ENCODE data around the gene DLK2.

DNA sequence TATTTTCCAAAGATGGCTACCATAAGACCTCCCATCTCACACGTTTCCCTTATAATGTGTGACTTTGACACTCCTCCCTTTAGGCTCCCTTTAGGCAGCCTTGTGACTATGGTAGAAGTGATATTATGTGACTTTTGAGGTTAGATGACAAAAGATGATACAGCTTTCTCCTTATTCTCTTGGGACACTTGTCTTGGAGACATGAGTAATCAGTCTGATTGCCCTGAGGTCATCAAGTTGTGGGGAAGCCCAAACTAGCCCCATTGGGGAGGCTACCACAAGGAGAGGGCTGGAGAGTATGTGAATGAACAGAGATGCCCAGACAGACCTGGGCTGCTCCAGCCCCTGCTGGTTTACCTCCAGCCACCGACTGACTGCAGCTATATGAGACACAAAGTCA, 10.6 kb upstream of the DLK2 start:
- TF ChIP-seq, protein P1, sequence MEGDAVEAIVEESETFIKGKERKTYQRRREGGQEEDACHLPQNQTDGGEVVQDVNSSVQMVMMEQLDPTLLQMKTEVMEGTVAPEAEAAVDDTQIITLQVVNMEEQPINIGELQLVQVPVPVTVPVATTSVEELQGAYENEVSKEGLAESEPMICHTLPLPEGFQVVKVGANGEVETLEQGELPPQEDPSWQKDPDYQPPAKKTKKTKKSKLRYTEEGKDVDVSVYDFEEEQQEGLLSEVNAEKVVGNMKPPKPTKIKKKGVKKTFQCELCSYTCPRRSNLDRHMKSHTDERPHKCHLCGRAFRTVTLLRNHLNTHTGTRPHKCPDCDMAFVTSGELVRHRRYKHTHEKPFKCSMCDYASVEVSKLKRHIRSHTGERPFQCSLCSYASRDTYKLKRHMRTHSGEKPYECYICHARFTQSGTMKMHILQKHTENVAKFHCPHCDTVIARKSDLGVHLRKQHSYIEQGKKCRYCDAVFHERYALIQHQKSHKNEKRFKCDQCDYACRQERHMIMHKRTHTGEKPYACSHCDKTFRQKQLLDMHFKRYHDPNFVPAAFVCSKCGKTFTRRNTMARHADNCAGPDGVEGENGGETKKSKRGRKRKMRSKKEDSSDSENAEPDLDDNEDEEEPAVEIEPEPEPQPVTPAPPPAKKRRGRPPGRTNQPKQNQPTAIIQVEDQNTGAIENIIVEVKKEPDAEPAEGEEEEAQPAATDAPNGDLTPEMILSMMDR (IDR thresholded peaks at IDR 0.05; ENCODE audit: low read depth, low read length) = no peak
- no peak for TF ChIP-seq EZH2phosphoT487 (IDR thresholded peaks at IDR 0.05; ENCODE audit: low read depth)
